Lung (tissue), 12 donors: ENCODE results near the gene SLC11A2. TPM values are rescaled to one million over a fixed set of nuclear protein-coding genes. Genes with fewer than 3 reads are reported as not detected.

Source experiments
- ATAC-seq: fragments of 200-7000 bp; cut with Tn5 transposase; one replicate; pipeline ENCODE4 v1.9.1; 2020; ENCODE audit warnings: moderate number of reproducible peaks; ENCODE audit not compliant: insufficient read depth, low FRiP score
- DNase-seq, 3 donors: peaks; one replicate each; pipeline ENCODE4 v3.0.0-alpha.2; 2013 to 2017
- H3K27ac ChIP-seq, 2 donors: one replicate each; pipeline ENCODE4 v1.5.1; 2013; ENCODE audit warnings: mild to moderate bottlenecking in 2 of 2, moderate library complexity in 2 of 2, control low read depth in 1 of 2, inconsistent platforms in 1 of 2, low read depth in 1 of 2, low read length in 1 of 2
- H3K27me3 ChIP-seq, 3 donors: one replicate each; pipeline ENCODE4 v1.5.1; 2013; ENCODE audit warnings: low read length in 2 of 3; ENCODE audit not compliant: control insufficient read depth in 3 of 3, insufficient read depth in 3 of 3
- H3K36me3 ChIP-seq, 4 donors: one replicate each; pipeline ENCODE4 v1.5.1; 2013; ENCODE audit warnings: low read length in 4 of 4, mild to moderate bottlenecking in 1 of 4, moderate library complexity in 1 of 4; ENCODE audit not compliant: control insufficient read depth in 4 of 4, insufficient read depth in 4 of 4
- H3K4me1 ChIP-seq, 5 donors: one replicate each; pipeline ENCODE4 v1.5.1; 2013; ENCODE audit warnings: low read length in 5 of 5, mild to moderate bottlenecking in 2 of 5, moderate library complexity in 1 of 5; ENCODE audit not compliant: control insufficient read depth in 5 of 5, insufficient read depth in 5 of 5
- H3K4me3 ChIP-seq: one replicate; pipeline ENCODE4 v1.5.1; 2013; ENCODE audit warnings: mild to moderate bottlenecking, control low read depth, moderate library complexity
- H3K9ac ChIP-seq, 2 donors: one replicate each; pipeline ENCODE4 v1.5.1; 2013; ENCODE audit warnings: low read length in 2 of 2, control low read depth in 1 of 2; ENCODE audit not compliant: insufficient read depth in 1 of 2
- H3K9me3 ChIP-seq, 4 donors: one replicate each; pipeline ENCODE4 v1.5.1; 2013; ENCODE audit warnings: low read length in 3 of 4, mild to moderate bottlenecking in 1 of 4, moderate library complexity in 1 of 4; ENCODE audit not compliant: control insufficient read depth in 4 of 4, insufficient read depth in 3 of 4
- CTCF ChIP-seq: IDR thresholded peaks from 2 replicates; pipeline ENCODE4 v1.5.1; 2012; ENCODE audit warnings: mild to moderate bottlenecking; ENCODE audit errors: control extremely low read depth, extremely low read depth
- WGBS, 2 donors: extraction: QIAGEN DNeasy Blood & Tissue Kit; methylation state at CpG; one replicate each; pipeline ENCODE4 v1.1.7; 2013; 5-methylcytosine and 5-hydroxymethylcytosine counted together
- polyA plus RNA-seq, 2 donors: library from polyadenylated mRNA; stranded (reverse); fragments of 200-250 nt; gene quantifications; one replicate each; pipeline ENCODE4 v1.2.1, GENCODE V29; 2013
- total RNA-seq, 2 donors: library from RNA; depleted of rRNA in 1 of 2; stranded (reverse); fragments of >200 nt in 1 of 2; gene quantifications; one replicate each; pipeline ENCODE4 v1.2.1, GENCODE V29; 2014 to 2021
- donor health status: control.
- donor health status: control.
- donor health status: Bipolar disorder and iron deficiency.
- donor health status: healthy.
- donor health status: DM: yes; HTN: yes; CAD: no.

SLC11A2 gene
- total and polyA plus RNA-seq, 4 donors, result 29.2 to 129 (median 90.6) TPM

GRCh38 chr12:50947933-50948626 is 78.1 kb downstream of the SLC11A2 start:
- H3K27ac ChIP-seq, result no peak overlapping the region
- no peak overlapping the region for H3K9ac ChIP-seq
- no peak for DNase-seq
- H3K4me1 ChIP-seq, result no peaks in the 10 kb centered on the region
- H3K9me3 ChIP-seq, result no peaks in the 10 kb centered on the region
- H3K36me3 ChIP-seq, result no peaks in the 10 kb centered on the region
- TF ChIP-seq CTCF, result no peak
- no peak overlapping the region for H3K4me3 ChIP-seq
- no peak for ATAC-seq
- 93 to 96% methylated on average over 3 of the region's 3 CpGs for WGBS, 2 donors
- no peaks in the 10 kb centered on the region for H3K27me3 ChIP-seq

- no peak overlapping the region for H3K9ac ChIP-seq
- H3K4me3 ChIP-seq, result no peak overlapping the region
- H3K27me3 ChIP-seq, result no peaks in the 10 kb centered on the region
- no peak for TF ChIP-seq CTCF
- ATAC-seq (no peak), DNase-seq (no peak)
- H3K27ac ChIP-seq, result no peak overlapping the region
- peaks cover 0 to 9% (median 3%) of the 10 kb centered on the region in 4 donors for H3K9me3 ChIP-seq
- H3K36me3 ChIP-seq, result peaks cover 0 to 9% (median 5%) of the 10 kb centered on the region in 4 donors
- 98 to 100% methylated on average over 1 of the region's 1 CpG for WGBS, 2 donors
- peaks cover 0 to 12% (median 5%) of the 10 kb centered on the region in 5 donors for H3K4me1 ChIP-seq
Measured at GRCh38 chr12:50937653-50938052, 88.5 kb downstream of the SLC11A2 start.

GRCh38 chr12:50936821-50937530 is 89.2 kb downstream of the SLC11A2 start:
- ATAC-seq, result no peak

More at GRCh38 chr12:50936821-50937530, 89.2 kb downstream of the SLC11A2 start:
- no peaks in the 10 kb centered on the region for H3K27me3 ChIP-seq
- DNase-seq, result no peak
- H3K4me3 ChIP-seq, result no peak overlapping the region
- 77 to 80% methylated on average over 9 of the region's 9 CpGs for WGBS, 2 donors
- H3K36me3 ChIP-seq, result peaks cover 0 to 9% (median 6%) of the 10 kb centered on the region in 4 donors
- H3K9me3 ChIP-seq, result peaks cover 0 to 9% (median 3%) of the 10 kb centered on the region in 4 donors
- no peak for TF ChIP-seq CTCF
- H3K27ac ChIP-seq, result no peak overlapping the region
- no peak overlapping the region for H3K9ac ChIP-seq
- H3K4me1 ChIP-seq, result peaks cover 0 to 12% (median 5%) of the 10 kb centered on the region in 5 donors
